ENCODE measurements around the gene GPRIN2.
"Not testable (repeated sequence)": the region's sequence is repeated elsewhere in the genome, so short reads cannot be mapped to it uniquely, and the experiment has no call there.

The GPRIN2 gene

GRCh38 chr10:46520941-46521340, 35.5 kb downstream of the GPRIN2 start:
- no peak for DNase-seq (ENCODE audit: low read depth)

- DNase-seq (ENCODE audit: low read depth): no peak
Measured at GRCh38 chr10:46520381-46520780, 36.1 kb downstream of the GPRIN2 start.

- DNase-seq (ENCODE audit: low read depth): no peak
Measured at GRCh38 chr10:46518028-46518725, 38.3 kb downstream of the GPRIN2 start.

GRCh38 chr10:46517541-46517940, 38.9 kb downstream of the GPRIN2 start:
- DNase-seq (ENCODE audit: low read depth): no peak

GRCh38 chr10:46516660-46517416, 39.6 kb downstream of the GPRIN2 start:
- DNase-seq (ENCODE audit: low read depth): no peak

- no peak for DNase-seq (ENCODE audit: low read depth)
Measured at GRCh38 chr10:46515793-46516192, 40.7 kb downstream of the GPRIN2 start.

GRCh38 chr10:46515366-46515765, 41.1 kb downstream of the GPRIN2 start:
- DNase-seq (ENCODE audit: low read depth): no peak

- no peak for DNase-seq (ENCODE audit: low read depth)
Measured at GRCh38 chr10:46514899-46515298, 41.6 kb downstream of the GPRIN2 start.

- DNase-seq (ENCODE audit: low read depth): no peak
Measured at GRCh38 chr10:46514431-46514861, 42.0 kb downstream of the GPRIN2 start.

GRCh38 chr10:46513333-46513732, 43.1 kb downstream of the GPRIN2 start:
- not testable (repeated sequence) for DNase-seq (ENCODE audit: low read depth)

GRCh38 chr10:46512725-46513124, 43.7 kb downstream of the GPRIN2 start:
- DNase-seq (ENCODE audit: low read depth): not testable (repeated sequence)

GRCh38 chr10:46512002-46512401, 44.5 kb downstream of the GPRIN2 start:
- not testable (repeated sequence) for DNase-seq (ENCODE audit: low read depth)
